ENCODE data around the gene LRRC23.

The LRRC23 gene

GRCh38 chr12:6959805-6960592, 55.4 kb downstream of the LRRC23 start:
- DNase-seq = no peak

GRCh38 chr12:6960593-6961277, 56.1 kb downstream of the LRRC23 start:
- DNase-seq = no peak

- peak; percentile 33 for DNase-seq
Observed at GRCh38 chr12:6961278-6961694, 56.7 kb downstream of the LRRC23 start.

- DNase-seq = peak; percentile 93
Observed at GRCh38 chr12:6961695-6962284, 57.2 kb downstream of the LRRC23 start.

- peak; percentile 78 for DNase-seq
Observed at GRCh38 chr12:6962285-6963015, 57.8 kb downstream of the LRRC23 start.

- peak; percentile 94 for DNase-seq
Observed at GRCh38 chr12:6963016-6963731, 58.6 kb downstream of the LRRC23 start.

All from DMS79 (cell line).